GM12878 (cell line): ENCODE data around the gene ZNF780A. TPM values are rescaled to one million over a fixed set of nuclear protein-coding genes. Genes with fewer than 3 reads are reported as not detected.
A peak's percentile ranks its signal among the peaks of the same experiment; 100 is the strongest.

Experiments used
- ATAC-seq: fragments of 200-7000 bp; cut with Tn5 transposase; 3 replicates; pipeline ENCODE4 v1.9.1; 2020; ENCODE audit warnings: mild to moderate bottlenecking, moderate library complexity
- BruUV-seq: library from RNA; stranded (reverse); fragments of 400-500 nt; replicated peaks from 2 replicates; lab custom pipeline; 2021; lab: Mats Ljungman, UMichigan
- CTCF ChIA-PET: fragments of 300-600 bp; sonication (Branson Sonifier 250); formaldehyde crosslinking; extraction: SDS; loops from one replicate; lab custom pipeline; 2021; ENCODE audit warnings: inconsistent platforms; lab: Yijun Ruan, JAX
- POLR2A ChIA-PET: fragments of 350-600 bp; formaldehyde crosslinking; extraction: SDS; loops from one replicate; lab custom pipeline; 2021; ENCODE audit warnings: inconsistent platforms; lab: Charles Lee
- RAD21 ChIA-PET: fragments of 300-600 bp; sonication (Branson Sonifier 250); formaldehyde crosslinking; loops from one replicate; lab custom pipeline; 2023; ENCODE audit warnings: antibody characterized with exemption; ENCODE audit not compliant: unreplicated experiment; lab: Charles Lee
- SMC1A ChIA-PET: fragments of 300-600 bp; sonication (Branson Sonifier 250); formaldehyde crosslinking; loops from one replicate; lab custom pipeline; 2023; ENCODE audit not compliant: unreplicated experiment, uncharacterized antibody; lab: Charles Lee
- DNase-seq: peaks from one replicate; pipeline ENCODE4 v3.0.0-alpha.2; 2011; ENCODE audit warnings: low read depth, low spot score
- FAIRE-seq: peaks from 3 replicates; lab custom pipeline; 2011; peaks lifted over from hg19 to GRCh38; lab: Jason Lieb, UNC
- H2AFZ ChIP-seq: 2 replicates; pipeline ENCODE4 v1.6.0; 2011; ENCODE audit warnings: low read depth, low read length, control low read depth; ENCODE audit not compliant: control insufficient read depth
- H3K27ac ChIP-seq: 2 replicates; pipeline ENCODE4 v1.5.1; 2011; ENCODE audit warnings: control low read depth; ENCODE audit not compliant: control insufficient read depth, insufficient read depth
- H3K27me3 ChIP-seq, 2 experiments: replicated peaks in 1 of 2; 2 replicates each; pipeline versions ENCODE4 v1.6.0 to v1.6.1; 2011; ENCODE audit warnings: low read length in 1 of 2; ENCODE audit not compliant: control insufficient read depth in 2 of 2, insufficient read depth in 2 of 2
- H3K36me3 ChIP-seq, 2 experiments: 2 replicates each; pipeline ENCODE4 v1.5.1; 2011; ENCODE audit warnings: low read length in 1 of 2; ENCODE audit not compliant: control insufficient read depth in 2 of 2, insufficient read depth in 2 of 2
- H3K4me1 ChIP-seq: 2 replicates; pipeline ENCODE4 v1.6.1; 2011; ENCODE audit warnings: mild to moderate bottlenecking, low read length, moderate library complexity, mixed read lengths; ENCODE audit not compliant: control insufficient read depth, insufficient read depth
- H3K4me2 ChIP-seq: 2 replicates; pipeline ENCODE4 v1.6.0; 2011; ENCODE audit warnings: control low read depth; ENCODE audit not compliant: control insufficient read depth, insufficient read depth
- H3K4me3 ChIP-seq: fragments of 200-600 bp; sonication (generic); 2 replicates; pipeline ENCODE4 v1.5.1; 2016
- H3K79me2 ChIP-seq: 2 replicates; pipeline ENCODE4 v1.6.0; 2011; ENCODE audit warnings: low read length; ENCODE audit not compliant: control insufficient read depth, insufficient read depth
- H3K9ac ChIP-seq: 2 replicates; pipeline ENCODE4 v1.8.0; 2011; ENCODE audit warnings: low read length, control low read depth, mixed read lengths; ENCODE audit not compliant: control insufficient read depth, insufficient read depth
- H3K9me3 ChIP-seq: replicated peaks from 3 replicates; pipeline ENCODE4 v1.5.1; 2011; ENCODE audit warnings: mild to moderate bottlenecking, low read length; ENCODE audit not compliant: control insufficient read depth, insufficient read depth
- H4K20me1 ChIP-seq: 2 replicates; pipeline ENCODE4 v1.6.0; 2011; ENCODE audit not compliant: control insufficient read depth, insufficient read depth
- BRCA1 ChIP-seq: IDR thresholded peaks from 2 replicates; pipeline ENCODE4 v1.6.1; 2011; ENCODE audit warnings: low read depth, low read length, improper control_type of control experiment
- CBX5 ChIP-seq: sonication (generic); IDR thresholded peaks from 2 replicates; pipeline ENCODE4 v1.6.1; 2016; ENCODE audit warnings: low read depth, moderate library complexity, mild to moderate bottlenecking, inconsistent platforms
- CHD4 ChIP-seq: fragments of 200-600 bp; sonication (generic); IDR thresholded peaks from 2 replicates; pipeline ENCODE4 v1.6.1; 2016; ENCODE audit warnings: mild to moderate bottlenecking
- CREB1 ChIP-seq: IDR thresholded peaks from 2 replicates; pipeline ENCODE4 v1.6.1; 2012; ENCODE audit warnings: low read depth, mild to moderate bottlenecking, inconsistent platforms
- DPF2 ChIP-seq: fragments of 450-650 bp; IDR thresholded peaks from 2 replicates; pipeline ENCODE4 v1.6.1; 2017; ENCODE audit warnings: mild to moderate bottlenecking
- EZH2 ChIP-seq: IDR thresholded peaks from 2 replicates; pipeline ENCODE4 v1.6.1; 2012; ENCODE audit warnings: low read depth, mild to moderate bottlenecking, control low read depth, inconsistent platforms, low read length, borderline replicate concordance; ENCODE audit not compliant: control insufficient read depth
- GATAD2B ChIP-seq: fragments of 450-650 bp; conservative IDR thresholded peaks from 2 replicates; pipeline ENCODE4 v1.6.1; 2017; ENCODE audit warnings: low read depth, mild to moderate bottlenecking, moderate library complexity
- MEF2A ChIP-seq: IDR thresholded peaks from 2 replicates; pipeline ENCODE4 v1.6.1; 2011; ENCODE audit warnings: low read depth, mild to moderate bottlenecking, low read length, moderate library complexity; ENCODE audit not compliant: insufficient read depth
- RAD21 ChIP-seq: IDR thresholded peaks from 2 replicates; pipeline ENCODE4 v1.6.1; 2011; ENCODE audit warnings: mild to moderate bottlenecking, low read depth, low read length, moderate library complexity; ENCODE audit not compliant: insufficient read depth
- ZBED1 ChIP-seq: IDR thresholded peaks from 2 replicates; pipeline ENCODE4 v1.6.1; 2016; ENCODE audit warnings: borderline replicate concordance
- ZNF622 ChIP-seq: fragments of 450-650 bp; IDR thresholded peaks from 2 replicates; pipeline ENCODE4 v1.6.1; 2017; ENCODE audit warnings: mild to moderate bottlenecking, inconsistent platforms
- whole genome bisulfite sequencing: methylation state at CpG from one replicate; pipeline ENCODE4 v1.1.6; 2016; ENCODE audit warnings: low lambda C conversion rate; ENCODE audit not compliant: insufficient replicate concordance, insufficient coverage; ENCODE audit errors: missing lambda C conversion rate; 5-methylcytosine and 5-hydroxymethylcytosine counted together
- in situ Hi-C: fragments of 300-500 bp; cut with MboI; formaldehyde crosslinking; loops from 9 replicates; pipeline ENCODE4 v1.14.3; 2018; ENCODE audit warnings: mixed read lengths
- intact Hi-C: fragments of 100-400 bp; cut with micrococcal nuclease; formaldehyde crosslinking; loops from one replicate; pipeline ENCODE4 v1.14.2; 2022; ENCODE audit not compliant: unreplicated experiment
- polyA plus RNA-seq, 11 experiments: library from polyadenylated mRNA; depleted of rRNA in 4 of 11; unstranded in 6 of 11; stranded (reverse) in 5 of 11; fragments of >200 nt; fragmentation: Nextera tagmentation in 4 of 11; fragmentation: Illumina TruSeq in 1 of 11; extraction: Ambion mirVana in 4 of 11; extraction: Trizol in 1 of 11; gene quantifications; 1 replicate in 1 of 11; 2 replicates in 10 of 11; pipeline versions ENCODE4 v1.2.1 to v1.2.3, GENCODE V29; 2011 to 2016; ENCODE audit warnings: inconsistent platforms in 2 of 11, missing spikeins in 2 of 11, low read depth in 1 of 11
- total RNA-seq, 4 experiments: library from RNA; depleted of rRNA in 3 of 4; stranded (reverse); fragments of >200 nt in 3 of 4; fragmentation: Illumina TruSeq in 1 of 4; extraction: Trizol in 1 of 4; gene quantifications; 2 replicates each; pipeline versions ENCODE4 v1.2.1 to v1.2.3, GENCODE V29; 2013 to 2021
- TF ChIP-seq, protein P1 (sequence below): fragments of 450-650 bp; formaldehyde crosslinking; IDR thresholded peaks from 2 replicates; pipeline ENCODE4 v1.4.0; 2020; ENCODE audit warnings: mild to moderate bottlenecking, moderate library complexity
- TF ChIP-seq, protein P2 (sequence below): fragments of 450-650 bp; IDR thresholded peaks from 2 replicates; pipeline ENCODE4 v1.6.1; 2017; ENCODE audit warnings: mild to moderate bottlenecking
- TF ChIP-seq, protein P3 (sequence below): fragments of 450-650 bp; IDR thresholded peaks from 2 replicates; pipeline ENCODE4 v1.6.1; 2017; ENCODE audit warnings: mild to moderate bottlenecking, moderate library complexity

Gene ZNF780A
- total and polyA plus RNA-seq, 10 of the 15 experiments (the other 5 are each of a cell fraction or from before 2014, with no cell fraction given): 10.9 to 27.6 (median 17.6) TPM

DNA sequence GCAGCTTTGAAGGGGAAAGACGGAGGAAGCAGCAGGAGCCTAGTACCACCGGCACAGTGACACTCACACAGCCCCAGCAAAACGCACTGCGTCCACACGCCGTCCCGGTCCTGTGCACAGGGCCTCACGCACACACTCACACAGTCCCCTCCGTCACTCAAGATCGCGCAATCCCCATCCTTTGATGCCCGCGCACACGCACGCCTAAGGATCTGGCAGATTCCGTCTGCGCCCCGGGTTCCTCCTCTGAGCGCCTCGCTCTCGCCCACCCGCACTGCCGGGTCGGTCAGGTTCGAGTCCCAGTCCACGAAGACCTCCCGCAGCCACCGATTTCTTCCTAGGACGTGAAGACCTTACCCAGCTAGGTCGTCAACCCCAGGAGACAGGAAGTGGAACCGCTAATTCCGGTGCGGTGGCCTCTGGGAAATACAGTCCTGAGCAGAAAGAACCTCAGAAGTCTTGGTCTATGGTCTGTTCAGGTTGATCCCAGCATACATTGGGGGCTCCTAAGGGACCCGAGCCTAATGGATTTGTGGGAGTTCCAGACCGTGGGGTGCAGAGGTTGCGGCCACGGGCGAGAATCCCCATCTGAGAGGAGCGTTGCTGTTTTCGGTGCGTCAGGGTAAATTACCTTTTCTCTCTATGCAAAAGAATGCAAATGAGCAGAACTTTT, 34.8 kb downstream of the ZNF780A start, which contains the start of gene ZNF780B:
Gene ZNF780B (minus strand): TSS at position 400 of the 673 bp plus-strand sequence. CDS start 5,899 bp downstream, outside the sequence.
- 1% methylated on average over 40 of the region's 41 CpGs for WGBS
- DNase-seq: peak; percentile 36
- Histone ChIP-seq H3K4me3 (peak within 1 kb of the TSS; percentile 72), H3K9me3 (peaks cover 9% of the 10 kb centered on the region; the same call in 2 of the 3 replicates), H4K20me1 (no peaks in the 10 kb centered on the region), H3K4me2 (peak within 1 kb of the TSS; percentile 73), H3K9ac (peak within 1 kb of the TSS; percentile 74), H3K27ac (peak within 1 kb of the TSS; percentile 69), H3K4me1 (no peaks in the 10 kb centered on the region; the same call in 1 of the 2 replicates), H2AFZ (peak within 1 kb of the TSS; percentile 87), H3K79me2 (peaks cover 20% of the 10 kb centered on the region), H3K36me3 (no peaks in the 10 kb centered on the region), H3K27me3 (no peaks in the 10 kb centered on the region)
- ATAC-seq: peak; percentile 97
- intact Hi-C loops: no loop called here
- RAD21 ChIA-PET: interaction anchor here (1.4 to 1.8 kb wide), 4 partner anchors 34 to 110 kb away, joined by 5 to 10 read pairs (median 6); partner anchors contain the start of genes PSMC4 and ZNF780A
- CTCF ChIA-PET: interaction anchor here (1.0 to 1.5 kb wide), 6 partner anchors 55 to 263 kb away, joined by 3 to 4 read pairs (median 4); partner anchors contain the start of genes TTC9B and ZNF546
- BruUV-seq: no TSS peak
- POLR2A ChIA-PET: interaction anchor here (3.0 kb wide), 1 partner anchor 86 kb away, joined by 9 read pairs; the partner anchor contains the start of gene PSMC4
- in situ Hi-C loops: no loop called here
- peak; percentile 86 for FAIRE-seq
- SMC1A ChIA-PET: interaction anchor here (0.7 to 2.9 kb wide), 6 partner anchors 29 to 114 kb away, joined by 3 to 17 read pairs (median 3); partner anchors contain the start of gene PSMC4
- TF ChIP-seq ZBED1: no peak
- TF ChIP-seq, protein P1, sequence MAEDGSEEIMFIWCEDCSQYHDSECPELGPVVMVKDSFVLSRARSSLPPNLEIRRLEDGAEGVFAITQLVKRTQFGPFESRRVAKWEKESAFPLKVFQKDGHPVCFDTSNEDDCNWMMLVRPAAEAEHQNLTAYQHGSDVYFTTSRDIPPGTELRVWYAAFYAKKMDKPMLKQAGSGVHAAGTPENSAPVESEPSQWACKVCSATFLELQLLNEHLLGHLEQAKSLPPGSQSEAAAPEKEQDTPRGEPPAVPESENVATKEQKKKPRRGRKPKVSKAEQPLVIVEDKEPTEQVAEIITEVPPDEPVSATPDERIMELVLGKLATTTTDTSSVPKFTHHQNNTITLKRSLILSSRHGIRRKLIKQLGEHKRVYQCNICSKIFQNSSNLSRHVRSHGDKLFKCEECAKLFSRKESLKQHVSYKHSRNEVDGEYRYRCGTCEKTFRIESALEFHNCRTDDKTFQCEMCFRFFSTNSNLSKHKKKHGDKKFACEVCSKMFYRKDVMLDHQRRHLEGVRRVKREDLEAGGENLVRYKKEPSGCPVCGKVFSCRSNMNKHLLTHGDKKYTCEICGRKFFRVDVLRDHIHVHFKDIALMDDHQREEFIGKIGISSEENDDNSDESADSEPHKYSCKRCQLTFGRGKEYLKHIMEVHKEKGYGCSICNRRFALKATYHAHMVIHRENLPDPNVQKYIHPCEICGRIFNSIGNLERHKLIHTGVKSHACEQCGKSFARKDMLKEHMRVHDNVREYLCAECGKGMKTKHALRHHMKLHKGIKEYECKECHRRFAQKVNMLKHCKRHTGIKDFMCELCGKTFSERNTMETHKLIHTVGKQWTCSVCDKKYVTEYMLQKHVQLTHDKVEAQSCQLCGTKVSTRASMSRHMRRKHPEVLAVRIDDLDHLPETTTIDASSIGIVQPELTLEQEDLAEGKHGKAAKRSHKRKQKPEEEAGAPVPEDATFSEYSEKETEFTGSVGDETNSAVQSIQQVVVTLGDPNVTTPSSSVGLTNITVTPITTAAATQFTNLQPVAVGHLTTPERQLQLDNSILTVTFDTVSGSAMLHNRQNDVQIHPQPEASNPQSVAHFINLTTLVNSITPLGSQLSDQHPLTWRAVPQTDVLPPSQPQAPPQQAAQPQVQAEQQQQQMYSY (CRISPR knock-in tag): no peak
- TF ChIP-seq, protein P2, sequence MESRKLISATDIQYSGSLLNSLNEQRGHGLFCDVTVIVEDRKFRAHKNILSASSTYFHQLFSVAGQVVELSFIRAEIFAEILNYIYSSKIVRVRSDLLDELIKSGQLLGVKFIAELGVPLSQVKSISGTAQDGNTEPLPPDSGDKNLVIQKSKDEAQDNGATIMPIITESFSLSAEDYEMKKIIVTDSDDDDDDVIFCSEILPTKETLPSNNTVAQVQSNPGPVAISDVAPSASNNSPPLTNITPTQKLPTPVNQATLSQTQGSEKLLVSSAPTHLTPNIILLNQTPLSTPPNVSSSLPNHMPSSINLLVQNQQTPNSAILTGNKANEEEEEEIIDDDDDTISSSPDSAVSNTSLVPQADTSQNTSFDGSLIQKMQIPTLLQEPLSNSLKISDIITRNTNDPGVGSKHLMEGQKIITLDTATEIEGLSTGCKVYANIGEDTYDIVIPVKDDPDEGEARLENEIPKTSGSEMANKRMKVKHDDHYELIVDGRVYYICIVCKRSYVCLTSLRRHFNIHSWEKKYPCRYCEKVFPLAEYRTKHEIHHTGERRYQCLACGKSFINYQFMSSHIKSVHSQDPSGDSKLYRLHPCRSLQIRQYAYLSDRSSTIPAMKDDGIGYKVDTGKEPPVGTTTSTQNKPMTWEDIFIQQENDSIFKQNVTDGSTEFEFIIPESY: no peak
- no peak for TF ChIP-seq CBX5
- TF ChIP-seq GATAD2B: 0 out of 2 replicates have a peak, but pooled peaks have one; percentile 33
- TF ChIP-seq CREB1: no peak
- TF ChIP-seq CHD4: no peak
- TF ChIP-seq MEF2A: no peak
- TF ChIP-seq DPF2: no peak
- no peak for TF ChIP-seq BRCA1
- TF ChIP-seq, protein P3, sequence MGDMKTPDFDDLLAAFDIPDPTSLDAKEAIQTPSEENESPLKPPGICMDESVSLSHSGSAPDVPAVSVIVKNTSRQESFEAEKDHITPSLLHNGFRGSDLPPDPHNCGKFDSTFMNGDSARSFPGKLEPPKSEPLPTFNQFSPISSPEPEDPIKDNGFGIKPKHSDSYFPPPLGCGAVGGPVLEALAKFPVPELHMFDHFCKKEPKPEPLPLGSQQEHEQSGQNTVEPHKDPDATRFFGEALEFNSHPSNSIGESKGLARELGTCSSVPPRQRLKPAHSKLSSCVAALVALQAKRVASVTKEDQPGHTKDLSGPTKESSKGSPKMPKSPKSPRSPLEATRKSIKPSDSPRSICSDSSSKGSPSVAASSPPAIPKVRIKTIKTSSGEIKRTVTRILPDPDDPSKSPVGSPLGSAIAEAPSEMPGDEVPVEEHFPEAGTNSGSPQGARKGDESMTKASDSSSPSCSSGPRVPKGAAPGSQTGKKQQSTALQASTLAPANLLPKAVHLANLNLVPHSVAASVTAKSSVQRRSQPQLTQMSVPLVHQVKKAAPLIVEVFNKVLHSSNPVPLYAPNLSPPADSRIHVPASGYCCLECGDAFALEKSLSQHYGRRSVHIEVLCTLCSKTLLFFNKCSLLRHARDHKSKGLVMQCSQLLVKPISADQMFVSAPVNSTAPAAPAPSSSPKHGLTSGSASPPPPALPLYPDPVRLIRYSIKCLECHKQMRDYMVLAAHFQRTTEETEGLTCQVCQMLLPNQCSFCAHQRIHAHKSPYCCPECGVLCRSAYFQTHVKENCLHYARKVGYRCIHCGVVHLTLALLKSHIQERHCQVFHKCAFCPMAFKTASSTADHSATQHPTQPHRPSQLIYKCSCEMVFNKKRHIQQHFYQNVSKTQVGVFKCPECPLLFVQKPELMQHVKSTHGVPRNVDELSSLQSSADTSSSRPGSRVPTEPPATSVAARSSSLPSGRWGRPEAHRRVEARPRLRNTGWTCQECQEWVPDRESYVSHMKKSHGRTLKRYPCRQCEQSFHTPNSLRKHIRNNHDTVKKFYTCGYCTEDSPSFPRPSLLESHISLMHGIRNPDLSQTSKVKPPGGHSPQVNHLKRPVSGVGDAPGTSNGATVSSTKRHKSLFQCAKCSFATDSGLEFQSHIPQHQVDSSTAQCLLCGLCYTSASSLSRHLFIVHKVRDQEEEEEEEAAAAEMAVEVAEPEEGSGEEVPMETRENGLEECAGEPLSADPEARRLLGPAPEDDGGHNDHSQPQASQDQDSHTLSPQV: no peak
- no peak for TF ChIP-seq RAD21
- no peak for TF ChIP-seq EZH2
- TF ChIP-seq ZNF622: no peak
